IMR-90 (cell line): ENCODE measurements around the gene HMX1. TPM values are rescaled to one million over a fixed set of nuclear protein-coding genes. Genes with fewer than 3 reads are reported as not detected.

ENCODE experiments used
- ATAC-seq: fragments of 200-7000 bp; cut with Tn5 transposase; 2 replicates; pipeline ENCODE4 v1.9.1; 2020; ENCODE audit warnings: low read depth, mild to moderate bottlenecking, moderate library complexity
- BruUV-seq: library from RNA; stranded (reverse); fragments of 400-500 nt; replicated peaks from 2 replicates; lab custom pipeline; 2021; lab: Mats Ljungman, UMichigan
- CTCF ChIA-PET: fragments of 300-600 bp; formaldehyde crosslinking; extraction: SDS; loops from one replicate; lab custom pipeline; 2021; ENCODE audit warnings: antibody characterized with exemption; lab: Yijun Ruan, JAX
- POLR2A ChIA-PET: fragments of 300-600 bp; sonication (Branson Sonifier 250); formaldehyde crosslinking; loops from one replicate; lab custom pipeline; 2022; ENCODE audit warnings: antibody characterized with exemption; ENCODE audit not compliant: unreplicated experiment; lab: Charles Lee
- DNase-seq: peaks from one replicate; pipeline ENCODE4 v3.0.0; 2013
- H2AFZ ChIP-seq: replicated peaks from 2 replicates; pipeline ENCODE3; 2013; ENCODE audit warnings: low read length, mild to moderate bottlenecking; ENCODE audit not compliant: poor library complexity
- H2AK5ac ChIP-seq: 2 replicates; pipeline ENCODE4 v1.6.1; 2013; ENCODE audit warnings: low read depth, low read length, inconsistent platforms
- H2AK9ac ChIP-seq: replicated peaks from 2 replicates; pipeline ENCODE3; 2013; ENCODE audit warnings: mild to moderate bottlenecking, low read depth, low read length, moderate library complexity; ENCODE audit not compliant: poor library complexity
- H2BK120ac ChIP-seq: 2 replicates; pipeline ENCODE4 v1.6.1; 2013; ENCODE audit warnings: low read depth, low read length, inconsistent platforms
- H2BK15ac ChIP-seq: 3 replicates; pipeline ENCODE4 v1.6.1; 2013; ENCODE audit warnings: low read depth, low read length, inconsistent platforms
- H2BK20ac ChIP-seq: 2 replicates; pipeline ENCODE4 v1.6.1; 2013; ENCODE audit warnings: low read depth, mild to moderate bottlenecking, inconsistent platforms, low read length, moderate library complexity
- H2BK5ac ChIP-seq: 2 replicates; pipeline ENCODE4 v1.6.1; 2013; ENCODE audit warnings: mild to moderate bottlenecking, low read depth, low read length, inconsistent platforms; ENCODE audit not compliant: poor library complexity, severe bottlenecking
- H3K14ac ChIP-seq: replicated peaks from 2 replicates; pipeline ENCODE4 v1.6.1; 2013; ENCODE audit warnings: low read depth, low read length, inconsistent platforms
- H3K18ac ChIP-seq: 2 replicates; pipeline ENCODE4 v1.6.1; 2013; ENCODE audit warnings: low read depth, low read length, control low read depth
- H3K23ac ChIP-seq: 2 replicates; pipeline ENCODE4 v1.6.1; 2013; ENCODE audit warnings: low read depth, low read length, inconsistent platforms
- H3K27ac ChIP-seq: 2 replicates; pipeline ENCODE4 v1.5.1; 2013; ENCODE audit warnings: mild to moderate bottlenecking, control low read depth, low read length; ENCODE audit not compliant: insufficient read depth
- H3K27me3 ChIP-seq: 2 replicates; pipeline ENCODE4 v1.6.1; 2013; ENCODE audit warnings: low read length; ENCODE audit not compliant: control insufficient read depth, insufficient read depth
- H3K36me3 ChIP-seq: 2 replicates; pipeline ENCODE4 v1.6.1; 2013; ENCODE audit warnings: low read length, mixed read lengths; ENCODE audit not compliant: control insufficient read depth, insufficient read depth
- H3K4ac ChIP-seq: 2 replicates; pipeline ENCODE4 v1.6.1; 2013; ENCODE audit warnings: low read depth, low read length, inconsistent platforms
- H3K4me1 ChIP-seq: 2 replicates; pipeline ENCODE4 v1.6.1; 2013; ENCODE audit warnings: low read length, mixed read lengths; ENCODE audit not compliant: control insufficient read depth, insufficient read depth
- H3K4me2 ChIP-seq: 2 replicates; pipeline ENCODE4 v1.6.1; 2013; ENCODE audit warnings: low read depth, mild to moderate bottlenecking, control low read depth, low read length, moderate library complexity
- H3K4me3 ChIP-seq: 2 replicates; pipeline ENCODE4 v1.5.1; 2013; ENCODE audit warnings: low read depth, mild to moderate bottlenecking, control low read depth, low read length, moderate library complexity; ENCODE audit not compliant: insufficient read depth
- H3K56ac ChIP-seq: 2 replicates; pipeline ENCODE4 v1.6.1; 2013; ENCODE audit warnings: low read length, inconsistent platforms; ENCODE audit not compliant: insufficient read depth; ENCODE audit errors: extremely low read depth
- H3K79me1 ChIP-seq, 2 experiments: 2 replicates each; pipeline ENCODE4 v1.6.1; 2013; ENCODE audit warnings: low read length in 2 of 2, inconsistent platforms in 1 of 2, low read depth in 1 of 2
- H3K9ac ChIP-seq: 2 replicates; pipeline ENCODE4 v1.6.1; 2013; ENCODE audit warnings: low read depth, low read length, control low read depth
- H3K9me1 ChIP-seq: 2 replicates; pipeline ENCODE4 v1.6.1; 2013; ENCODE audit warnings: low read length, inconsistent platforms; ENCODE audit not compliant: insufficient read depth
- H3K9me3 ChIP-seq: 2 replicates; pipeline ENCODE4 v1.6.1; 2013; ENCODE audit warnings: low read length; ENCODE audit not compliant: control insufficient read depth, insufficient read depth
- H4K20me1 ChIP-seq: 2 replicates; pipeline ENCODE4 v1.6.1; 2013; ENCODE audit warnings: low read length, inconsistent platforms; ENCODE audit not compliant: insufficient read depth
- H4K5ac ChIP-seq: 2 replicates; pipeline ENCODE4 v1.6.1; 2013; ENCODE audit warnings: mild to moderate bottlenecking, low read depth, low read length, control low read depth
- H4K8ac ChIP-seq, 2 experiments: 2 replicates each; pipeline ENCODE4 v1.6.1; 2013; ENCODE audit warnings: low read depth in 2 of 2, low read length in 2 of 2, control low read depth in 1 of 2, inconsistent platforms in 1 of 2
- H4K91ac ChIP-seq: 2 replicates; pipeline ENCODE4 v1.6.1; 2013; ENCODE audit warnings: low read depth, low read length, inconsistent platforms; ENCODE audit not compliant: insufficient read depth
- BHLHE40 ChIP-seq: fragments of 150-350 bp; IDR thresholded peaks from 2 replicates; pipeline ENCODE4 v1.6.1; 2016; ENCODE audit warnings: mild to moderate bottlenecking, low read depth, low read length
- CEBPB ChIP-seq: IDR thresholded peaks from 2 replicates; pipeline ENCODE4 v1.6.1; 2012; ENCODE audit warnings: low read depth, low read length, improper control_type of control experiment
- CHD1 ChIP-seq: IDR thresholded peaks from 2 replicates; pipeline ENCODE4 v1.6.1; 2012; ENCODE audit warnings: low read depth, low read length, improper control_type of control experiment
- FOS ChIP-seq: fragments of 150-350 bp; IDR thresholded peaks from 2 replicates; pipeline ENCODE4 v1.6.1; 2016; ENCODE audit warnings: low read depth, low read length
- MAFK ChIP-seq: IDR thresholded peaks from 2 replicates; pipeline ENCODE4 v1.6.1; 2012; ENCODE audit warnings: low read depth, low read length, improper control_type of control experiment
- NFE2L2 ChIP-seq: fragments of 150-350 bp; IDR thresholded peaks from 2 replicates; pipeline ENCODE4 v1.6.1; 2016; ENCODE audit warnings: low read depth, mild to moderate bottlenecking, low read length
- POLR2A ChIP-seq: IDR thresholded peaks from 2 replicates; pipeline ENCODE4 v1.6.1; 2012; ENCODE audit warnings: mild to moderate bottlenecking, low read depth, low read length
- RAD21 ChIP-seq: IDR thresholded peaks from 2 replicates; pipeline ENCODE4 v1.6.1; 2012; ENCODE audit warnings: low read length, improper control_type of control experiment
- RCOR1 ChIP-seq: IDR thresholded peaks from 2 replicates; pipeline ENCODE4 v1.6.1; 2012; ENCODE audit warnings: mild to moderate bottlenecking, low read length, improper control_type of control experiment; ENCODE audit not compliant: insufficient replicate concordance
- SMC3 ChIP-seq: fragments of 150-350 bp; IDR thresholded peaks from 2 replicates; pipeline ENCODE4 v1.6.1; 2016; ENCODE audit warnings: low read depth, mild to moderate bottlenecking, antibody characterized with exemption, low read length, moderate library complexity
- whole genome bisulfite sequencing, 2 experiments: methylation state at CpG; one replicate each; pipeline versions ENCODE4 v1.1.5 to v1.1.7; 2013; ENCODE audit warnings: missing lambda C conversion rate in 2 of 2; ENCODE audit not compliant: insufficient read length in 1 of 2; ENCODE audit errors: extremely low coverage in 2 of 2; 5-methylcytosine and 5-hydroxymethylcytosine counted together
- dilution Hi-C: fragments of 300-500 bp; cut with HindIII; formaldehyde crosslinking; loops from one replicate; pipeline ENCODE4 v1.14.3; 2018; ENCODE audit warnings: low sequenced_read_pairs; ENCODE audit not compliant: unreplicated experiment
- in situ Hi-C: fragments of 300-500 bp; cut with MboI; formaldehyde crosslinking; loops from 3 replicates; pipeline ENCODE4 v1.14.3; 2019; ENCODE audit warnings: low sequenced_read_pairs, inconsistent platforms, mixed read lengths
- intact Hi-C: fragments of 100-400 bp; cut with micrococcal nuclease; formaldehyde crosslinking; loops from 2 replicates; pipeline ENCODE4 v1.10.0; 2022
- polyA plus RNA-seq, 3 experiments: library from polyadenylated mRNA; depleted of rRNA; stranded (reverse); fragments of >200 nt; gene quantifications; 2 replicates each; pipeline ENCODE4 v1.2.3, GENCODE V29; 2012; ENCODE audit warnings: low replicate concordance in 1 of 3
- total RNA-seq: library from RNA; depleted of rRNA; stranded (reverse); fragments of >200 nt; gene quantifications from 2 replicates; pipeline ENCODE4 v1.2.3, GENCODE V29; 2012
- TF ChIP-seq, protein P1 (sequence below): conservative IDR thresholded peaks from 2 replicates; pipeline ENCODE4 v1.5.1; 2012; ENCODE audit warnings: mild to moderate bottlenecking, low read depth, low read length, improper control_type of control experiment
- TF ChIP-seq, protein P2 (sequence below): fragments of 150-350 bp; IDR thresholded peaks from 2 replicates; pipeline ENCODE4 v1.6.1; 2016; ENCODE audit warnings: low read depth, mild to moderate bottlenecking, low read length, moderate library complexity, borderline replicate concordance
- TF ChIP-seq, protein P3 (sequence below): fragments of 150-350 bp; IDR thresholded peaks from 2 replicates; pipeline ENCODE4 v1.6.1; 2017; ENCODE audit warnings: mild to moderate bottlenecking, antibody characterized with exemption, low read length, low read depth

Gene HMX1
- total and polyA plus RNA-seq, 2 of the 4 experiments (the other 2 are of a cell fraction), result not detected

GRCh38 chr4:8879574-8879973, 7.9 kb upstream of the HMX1 start:
- intact Hi-C loops, result no loop called here
- no peak for ATAC-seq
- no peak overlapping the region for H2BK5ac ChIP-seq
- CTCF ChIA-PET, result no interaction called here
- no peaks in the 10 kb centered on the region for H3K4me1 ChIP-seq
- no peaks in the 10 kb centered on the region for H3K9me1 ChIP-seq
- WGBS, 2 experiments, result 62% methylated on average over 2 of the region's 8 CpGs; no CpG with 5 or more reads in 1 of the 2 experiments
- no peak overlapping the region for H2BK15ac ChIP-seq
- peaks cover 38% of the 10 kb centered on the region for H3K27me3 ChIP-seq
- DNase-seq, result no peak
- H3K56ac ChIP-seq, result no peak overlapping the region
- no peaks in the 10 kb centered on the region for H3K36me3 ChIP-seq
- H2AFZ ChIP-seq, result no peak overlapping the region
- H2BK120ac ChIP-seq, result no peak overlapping the region
- POLR2A ChIA-PET, result no interaction called here
- no peak overlapping the region for H3K18ac ChIP-seq
- H4K91ac ChIP-seq, result no peak overlapping the region
- H3K79me1 ChIP-seq, result no peaks in the 10 kb centered on the region
- no peak overlapping the region for H3K4ac ChIP-seq
- no peak overlapping the region for H2BK20ac ChIP-seq
- no peak overlapping the region for H3K14ac ChIP-seq
- no peak overlapping the region for H4K8ac ChIP-seq
- H3K4me2 ChIP-seq, result no peak overlapping the region
- no peak overlapping the region for H2AK9ac ChIP-seq
- dilution Hi-C loops, result no loop called here
- H4K5ac ChIP-seq, result no peak overlapping the region
- H3K27ac ChIP-seq, result no peak overlapping the region
- in situ Hi-C loops, result no loop called here
- TF ChIP-seq CEBPB (no peak), BHLHE40 (no peak), RCOR1 (no peak), POLR2A (no peak), CHD1 (no peak), RAD21 (no peak), SMC3 (no peak), NFE2L2 (no peak), FOS (no peak), MAFK (no peak)
- TF ChIP-seq, protein P1, sequence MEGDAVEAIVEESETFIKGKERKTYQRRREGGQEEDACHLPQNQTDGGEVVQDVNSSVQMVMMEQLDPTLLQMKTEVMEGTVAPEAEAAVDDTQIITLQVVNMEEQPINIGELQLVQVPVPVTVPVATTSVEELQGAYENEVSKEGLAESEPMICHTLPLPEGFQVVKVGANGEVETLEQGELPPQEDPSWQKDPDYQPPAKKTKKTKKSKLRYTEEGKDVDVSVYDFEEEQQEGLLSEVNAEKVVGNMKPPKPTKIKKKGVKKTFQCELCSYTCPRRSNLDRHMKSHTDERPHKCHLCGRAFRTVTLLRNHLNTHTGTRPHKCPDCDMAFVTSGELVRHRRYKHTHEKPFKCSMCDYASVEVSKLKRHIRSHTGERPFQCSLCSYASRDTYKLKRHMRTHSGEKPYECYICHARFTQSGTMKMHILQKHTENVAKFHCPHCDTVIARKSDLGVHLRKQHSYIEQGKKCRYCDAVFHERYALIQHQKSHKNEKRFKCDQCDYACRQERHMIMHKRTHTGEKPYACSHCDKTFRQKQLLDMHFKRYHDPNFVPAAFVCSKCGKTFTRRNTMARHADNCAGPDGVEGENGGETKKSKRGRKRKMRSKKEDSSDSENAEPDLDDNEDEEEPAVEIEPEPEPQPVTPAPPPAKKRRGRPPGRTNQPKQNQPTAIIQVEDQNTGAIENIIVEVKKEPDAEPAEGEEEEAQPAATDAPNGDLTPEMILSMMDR, result no peak
- TF ChIP-seq, protein P2, sequence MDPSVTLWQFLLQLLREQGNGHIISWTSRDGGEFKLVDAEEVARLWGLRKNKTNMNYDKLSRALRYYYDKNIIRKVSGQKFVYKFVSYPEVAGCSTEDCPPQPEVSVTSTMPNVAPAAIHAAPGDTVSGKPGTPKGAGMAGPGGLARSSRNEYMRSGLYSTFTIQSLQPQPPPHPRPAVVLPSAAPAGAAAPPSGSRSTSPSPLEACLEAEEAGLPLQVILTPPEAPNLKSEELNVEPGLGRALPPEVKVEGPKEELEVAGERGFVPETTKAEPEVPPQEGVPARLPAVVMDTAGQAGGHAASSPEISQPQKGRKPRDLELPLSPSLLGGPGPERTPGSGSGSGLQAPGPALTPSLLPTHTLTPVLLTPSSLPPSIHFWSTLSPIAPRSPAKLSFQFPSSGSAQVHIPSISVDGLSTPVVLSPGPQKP, result no peak
- TF ChIP-seq, protein P3, sequence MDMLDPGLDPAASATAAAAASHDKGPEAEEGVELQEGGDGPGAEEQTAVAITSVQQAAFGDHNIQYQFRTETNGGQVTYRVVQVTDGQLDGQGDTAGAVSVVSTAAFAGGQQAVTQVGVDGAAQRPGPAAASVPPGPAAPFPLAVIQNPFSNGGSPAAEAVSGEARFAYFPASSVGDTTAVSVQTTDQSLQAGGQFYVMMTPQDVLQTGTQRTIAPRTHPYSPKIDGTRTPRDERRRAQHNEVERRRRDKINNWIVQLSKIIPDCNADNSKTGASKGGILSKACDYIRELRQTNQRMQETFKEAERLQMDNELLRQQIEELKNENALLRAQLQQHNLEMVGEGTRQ, result no peak
- H2AK5ac ChIP-seq, result no peak overlapping the region
- H3K4me3 ChIP-seq, result no peak overlapping the region
- H4K20me1 ChIP-seq, result no peaks in the 10 kb centered on the region
- H3K23ac ChIP-seq, result no peak overlapping the region
- H3K9ac ChIP-seq, result no peak overlapping the region
- no TSS peak for BruUV-seq
- no peaks in the 10 kb centered on the region for H3K9me3 ChIP-seq
